Measurements from ENCODE around the gene ADAM19. TPM values are rescaled to one million over a fixed set of nuclear protein-coding genes. Genes with fewer than 3 reads are reported as not detected.

ADAM19 gene
- total RNA-seq, 1 donor from 2014 or later, result 11.5 TPM

DNA sequence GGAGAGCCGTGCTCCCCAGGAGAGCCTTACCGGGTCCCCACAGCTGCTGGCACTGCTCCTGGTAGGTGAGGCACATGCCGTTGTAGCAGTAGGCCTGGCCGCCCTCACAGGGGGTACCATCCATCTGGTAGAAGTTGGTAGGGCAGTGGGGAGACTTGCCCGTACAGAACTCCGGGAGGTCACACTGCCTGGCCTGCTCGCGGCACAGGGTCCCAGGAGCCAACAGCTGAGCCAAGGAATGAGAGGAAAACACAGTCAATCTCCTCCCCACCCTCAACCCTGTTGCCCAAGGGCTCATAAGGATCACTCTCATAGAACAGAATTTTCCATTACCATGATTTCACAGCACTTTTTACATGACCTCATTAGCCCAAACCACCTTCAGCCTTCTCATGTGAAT is 78.7 kb downstream of the ADAM19 start:
- Histone ChIP-seq H3K9me3 (ENCODE audit: low read depth) (no peaks in the 10 kb centered on the region), H3K4me1 (no peaks in the 10 kb centered on the region), H2AFZ (replicated peaks) (no peak overlapping the region), H4K20me1 (ENCODE audit: low read depth) (no peaks in the 10 kb centered on the region), H3K4me3 (no peak overlapping the region), H3K36me3 (no peaks in the 10 kb centered on the region), H3K27ac (no peak overlapping the region), H3K4me2 (no peak overlapping the region), H3K27me3 (no peaks in the 10 kb centered on the region), H3F3A (ENCODE audit: low read depth) (no peaks in the 10 kb centered on the region), H3K79me2 (ENCODE audit: low read depth) (no peaks in the 10 kb centered on the region), H3K9ac (no peak overlapping the region)
- Mint-ChIP-seq H3K27me3 (ENCODE audit: insufficient read depth, low read depth) (no peaks in the 10 kb centered on the region), H3K27ac (no peak overlapping the region), H3K4me3 (no peak overlapping the region), H3K4me1 (no peaks in the 10 kb centered on the region), H3K9me3 (no peaks in the 10 kb centered on the region), H3K36me3 (peaks cover 9% of the 10 kb centered on the region)
- no peak for TF ChIP-seq EZH2 (IDR thresholded peaks at IDR 0.05)
- no peak for TF ChIP-seq EZH2phosphoT487 (IDR thresholded peaks at IDR 0.05)
- TF ChIP-seq, protein P1, sequence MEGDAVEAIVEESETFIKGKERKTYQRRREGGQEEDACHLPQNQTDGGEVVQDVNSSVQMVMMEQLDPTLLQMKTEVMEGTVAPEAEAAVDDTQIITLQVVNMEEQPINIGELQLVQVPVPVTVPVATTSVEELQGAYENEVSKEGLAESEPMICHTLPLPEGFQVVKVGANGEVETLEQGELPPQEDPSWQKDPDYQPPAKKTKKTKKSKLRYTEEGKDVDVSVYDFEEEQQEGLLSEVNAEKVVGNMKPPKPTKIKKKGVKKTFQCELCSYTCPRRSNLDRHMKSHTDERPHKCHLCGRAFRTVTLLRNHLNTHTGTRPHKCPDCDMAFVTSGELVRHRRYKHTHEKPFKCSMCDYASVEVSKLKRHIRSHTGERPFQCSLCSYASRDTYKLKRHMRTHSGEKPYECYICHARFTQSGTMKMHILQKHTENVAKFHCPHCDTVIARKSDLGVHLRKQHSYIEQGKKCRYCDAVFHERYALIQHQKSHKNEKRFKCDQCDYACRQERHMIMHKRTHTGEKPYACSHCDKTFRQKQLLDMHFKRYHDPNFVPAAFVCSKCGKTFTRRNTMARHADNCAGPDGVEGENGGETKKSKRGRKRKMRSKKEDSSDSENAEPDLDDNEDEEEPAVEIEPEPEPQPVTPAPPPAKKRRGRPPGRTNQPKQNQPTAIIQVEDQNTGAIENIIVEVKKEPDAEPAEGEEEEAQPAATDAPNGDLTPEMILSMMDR (IDR thresholded peaks at IDR 0.05), result no peak
- no peak for DNase-seq (ENCODE audit: low spot score)

GRCh38 chr5:157494178-157494832 is 81.3 kb downstream of the ADAM19 start:
- Mint-ChIP-seq H3K4me1 (no peaks in the 10 kb centered on the region), H3K27ac (no peak overlapping the region)

GRCh38 chr5:157492886-157493285 is 82.7 kb downstream of the ADAM19 start:
- Histone ChIP-seq H3K79me2 (ENCODE audit: low read depth) (no peaks in the 10 kb centered on the region), H3K9me3 (ENCODE audit: low read depth) (no peaks in the 10 kb centered on the region), H3K9ac (no peak overlapping the region), H4K20me1 (ENCODE audit: low read depth) (no peaks in the 10 kb centered on the region), H3K4me3 (no peak overlapping the region), H3K36me3 (no peaks in the 10 kb centered on the region), H2AFZ (replicated peaks) (no peak overlapping the region), H3F3A (ENCODE audit: low read depth) (no peaks in the 10 kb centered on the region), H3K4me2 (no peak overlapping the region), H3K27me3 (no peaks in the 10 kb centered on the region), H3K27ac (no peak overlapping the region), H3K4me1 (no peaks in the 10 kb centered on the region)
- peaks cover 2% of the 10 kb centered on the region for H3K27me3 Mint-ChIP-seq (ENCODE audit: insufficient read depth, low read depth)
- no peak overlapping the region for H3K4me3 Mint-ChIP-seq
- no peak for DNase-seq (ENCODE audit: low spot score)
- H3K4me1 Mint-ChIP-seq, result no peaks in the 10 kb centered on the region
- TF ChIP-seq EZH2phosphoT487 (IDR thresholded peaks at IDR 0.05) (no peak), EZH2 (IDR thresholded peaks at IDR 0.05) (no peak)
- TF ChIP-seq, protein P1 (IDR thresholded peaks at IDR 0.05), result no peak
- no peaks in the 10 kb centered on the region for H3K9me3 Mint-ChIP-seq
- H3K27ac Mint-ChIP-seq, result no peak overlapping the region
- H3K36me3 Mint-ChIP-seq, result peaks cover 13% of the 10 kb centered on the region

More at GRCh38 chr5:157494178-157494832, 81.3 kb downstream of the ADAM19 start:
- no peaks in the 10 kb centered on the region for H3K27me3 ChIP-seq
- TF ChIP-seq EZH2 (IDR thresholded peaks at IDR 0.05), result no peak
- TF ChIP-seq, protein P1 (IDR thresholded peaks at IDR 0.05), result no peak
- no peak for TF ChIP-seq EZH2phosphoT487 (IDR thresholded peaks at IDR 0.05)
- no peaks in the 10 kb centered on the region for H3K27me3 Mint-ChIP-seq (ENCODE audit: insufficient read depth, low read depth)
- no peak overlapping the region for H3K9ac ChIP-seq
- no peak overlapping the region for H3K27ac ChIP-seq
- no peaks in the 10 kb centered on the region for H3K4me1 ChIP-seq
- no peak for DNase-seq (ENCODE audit: low spot score)
- no peaks in the 10 kb centered on the region for H3K9me3 ChIP-seq (ENCODE audit: low read depth)
- no peaks in the 10 kb centered on the region for H3K36me3 ChIP-seq
- peaks cover 9% of the 10 kb centered on the region for H3K36me3 Mint-ChIP-seq
- no peaks in the 10 kb centered on the region for H4K20me1 ChIP-seq (ENCODE audit: low read depth)
- H3F3A ChIP-seq (ENCODE audit: low read depth), result no peaks in the 10 kb centered on the region
- H3K9me3 Mint-ChIP-seq, result no peaks in the 10 kb centered on the region
- no peak overlapping the region for H3K4me2 ChIP-seq
- no peaks in the 10 kb centered on the region for H3K79me2 ChIP-seq (ENCODE audit: low read depth)
- H2AFZ ChIP-seq (replicated peaks), result no peak overlapping the region
- H3K4me3 ChIP-seq, result no peak overlapping the region
- H3K4me3 Mint-ChIP-seq, result no peak overlapping the region
